Epidermal melanocyte (primary cell): ENCODE measurements around the gene ASAP3.

Source experiments
- DNase-seq: peaks from one replicate; pipeline ENCODE4 v3.0.0; 2011; ENCODE audit warnings: low spot score; ENCODE audit not compliant: insufficient read length

Gene ASAP3

DNA sequence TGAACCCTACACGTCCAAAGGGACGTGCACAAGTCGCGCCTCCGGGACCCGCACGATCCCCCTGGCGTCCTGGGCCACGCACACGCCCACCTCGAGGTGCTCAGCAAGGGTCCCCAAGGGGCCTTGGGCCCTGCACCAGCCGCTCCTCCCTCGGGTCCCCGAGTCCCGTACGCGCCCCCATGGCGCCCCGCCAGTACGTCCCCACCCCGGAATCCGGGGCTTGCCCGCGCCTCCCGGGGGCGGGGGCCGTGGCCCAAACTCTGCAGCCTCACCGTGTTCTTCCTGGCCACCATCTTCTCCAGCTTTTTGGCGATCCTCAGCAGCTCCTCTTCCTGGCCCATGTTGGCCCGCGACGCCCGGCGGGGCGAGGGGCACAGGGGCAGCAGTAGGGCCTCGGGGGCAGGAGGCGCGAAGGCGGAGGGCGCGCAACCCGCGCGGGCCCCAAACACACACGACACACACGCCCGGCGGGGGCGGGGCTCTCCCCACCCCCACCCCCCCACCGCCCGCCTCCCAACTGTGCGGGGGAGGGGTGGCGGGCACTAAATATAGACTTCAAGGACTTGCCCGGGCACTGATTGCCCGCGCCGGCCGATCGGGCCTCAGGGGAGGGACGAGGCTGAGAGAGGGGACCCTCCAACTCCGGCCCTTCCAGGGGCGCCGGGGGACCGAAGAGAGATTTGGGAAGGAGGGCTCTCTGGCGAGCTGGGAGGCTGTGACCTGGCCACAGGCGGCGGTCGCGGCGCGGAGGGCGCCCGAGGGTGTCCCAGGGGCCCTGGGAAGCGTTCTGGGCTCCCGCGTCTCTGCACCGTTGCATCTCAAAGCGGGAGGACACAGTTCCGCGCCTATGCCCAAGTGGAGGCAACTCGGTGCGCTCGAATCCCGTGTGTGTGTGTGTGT, 59.4 kb downstream of the ASAP3 start, which contains the start of gene TCEA3:
Gene TCEA3 (minus strand): TSS at position 456 of the 900 bp plus-strand sequence. CDS start 115 bp downstream, at position 341.
- no peak for DNase-seq

DNA sequence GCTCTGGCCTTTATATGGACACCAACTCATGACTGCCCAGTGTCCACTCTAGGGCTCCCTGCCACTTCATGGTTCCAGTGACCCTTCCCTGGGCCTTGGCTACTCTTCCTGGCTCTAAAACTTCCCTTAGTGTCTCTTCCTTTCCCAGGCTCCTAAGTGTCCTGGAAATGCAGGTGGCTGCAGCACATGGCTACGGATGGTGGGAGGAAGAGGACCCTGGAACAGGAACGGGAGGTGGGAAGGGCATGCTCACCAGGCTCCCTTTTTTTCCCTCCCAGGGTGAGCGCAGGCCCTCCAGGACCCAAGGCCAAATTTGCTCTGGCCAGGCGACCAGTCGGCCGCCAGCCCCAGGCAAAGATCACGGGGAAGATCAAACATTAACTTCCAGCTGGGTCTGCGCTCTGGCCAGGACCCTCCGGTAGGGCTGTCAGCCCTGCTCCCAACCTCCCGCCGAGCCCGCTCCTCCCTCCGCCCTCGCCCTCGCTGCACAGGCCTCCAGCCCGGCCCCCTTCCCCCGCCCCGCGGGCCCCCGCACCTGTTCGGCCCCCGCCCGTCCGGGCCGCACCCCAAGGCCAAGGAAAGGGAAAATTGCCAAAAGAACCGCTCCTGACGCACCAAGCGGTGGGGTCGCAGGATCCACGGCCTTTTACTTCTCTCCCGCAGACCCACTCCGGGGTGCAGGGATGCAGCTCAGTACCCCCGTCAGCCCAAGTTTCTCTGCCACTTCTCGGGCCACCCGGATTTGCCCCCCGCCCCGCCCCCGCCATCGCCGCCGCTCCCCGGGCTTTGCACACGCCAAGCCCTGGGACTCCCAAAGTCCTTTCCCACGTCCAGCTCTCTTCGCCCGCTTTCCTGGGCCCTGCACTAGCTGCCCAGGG, 60.3 kb downstream of the ASAP3 start:
- no peak for DNase-seq

DNA sequence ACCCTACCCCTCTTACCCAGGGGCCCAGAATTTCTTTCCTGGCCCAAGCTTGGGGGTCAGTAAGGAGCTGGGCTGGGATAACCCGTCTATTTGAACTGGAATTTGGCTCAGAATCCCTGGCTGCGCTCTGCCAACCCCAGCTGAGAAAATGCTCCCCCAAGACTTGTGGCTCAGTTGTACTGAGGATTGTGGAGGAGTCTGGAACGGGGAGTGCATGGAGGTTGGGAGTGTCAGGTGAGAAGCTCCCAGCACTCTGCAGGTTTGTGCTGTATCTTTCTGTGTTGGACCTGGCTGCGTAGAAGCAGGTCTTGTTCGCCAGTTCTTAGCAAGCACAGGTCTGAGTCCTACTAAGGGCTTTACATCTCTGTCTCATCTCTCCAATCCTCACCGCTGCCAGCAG, 61.0 kb downstream of the ASAP3 start:
- no peak for DNase-seq

DNA sequence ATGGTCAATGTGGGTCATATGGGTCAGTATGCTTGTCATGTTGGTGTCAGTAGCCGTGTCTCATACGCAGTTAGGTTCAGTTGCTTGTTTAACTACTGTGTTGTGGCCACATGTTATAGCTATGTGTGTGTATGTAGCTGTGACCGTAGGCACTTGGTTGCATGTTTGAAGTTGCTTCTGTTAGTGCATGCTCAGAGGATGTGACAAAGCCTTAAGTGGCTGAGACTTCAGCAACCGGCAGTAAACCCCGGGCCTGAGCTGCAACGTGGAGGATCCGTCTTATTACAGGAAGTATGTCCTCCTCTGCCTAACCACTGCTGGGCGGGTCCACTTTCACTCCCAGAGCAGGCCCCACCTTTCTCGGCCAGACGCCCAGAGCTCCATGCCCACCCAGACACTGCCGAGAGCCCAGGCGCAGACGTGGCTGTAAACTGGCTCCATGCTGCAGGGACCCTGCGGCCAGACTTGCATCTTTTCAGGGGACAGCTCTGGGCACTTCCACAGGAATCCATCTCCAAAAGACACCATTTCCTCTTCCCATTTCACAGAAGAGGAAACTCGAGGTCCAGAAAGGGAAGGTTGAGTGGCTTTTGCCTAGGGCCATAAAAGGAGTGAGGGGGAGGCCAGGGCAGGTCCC, 61.6 kb downstream of the ASAP3 start:
- DNase-seq: peak; percentile 63

DNA sequence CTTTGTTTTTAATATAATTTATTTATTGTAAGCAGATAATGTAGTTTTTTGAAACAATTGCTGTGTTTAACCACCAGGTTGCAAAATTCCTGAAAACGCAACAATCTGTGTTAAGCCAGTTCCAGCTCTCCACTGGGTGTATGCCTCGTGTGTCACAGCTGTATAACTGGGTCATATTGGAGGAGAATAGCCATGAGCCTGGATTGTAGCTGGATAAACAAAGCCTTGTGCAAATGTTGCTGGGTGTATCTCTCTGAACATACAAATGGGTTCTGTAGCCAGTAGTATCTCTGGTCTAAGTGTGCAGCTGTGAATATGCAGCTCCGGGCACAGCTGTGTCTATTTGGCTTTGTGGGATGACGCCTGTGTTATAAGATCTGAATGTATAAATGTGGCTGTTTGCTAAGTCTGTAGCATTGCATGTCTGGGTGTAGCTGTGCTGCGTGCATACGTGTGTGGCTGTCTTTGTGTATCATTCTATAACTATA, 62.2 kb downstream of the ASAP3 start:
- DNase-seq: peak; percentile 57

DNA sequence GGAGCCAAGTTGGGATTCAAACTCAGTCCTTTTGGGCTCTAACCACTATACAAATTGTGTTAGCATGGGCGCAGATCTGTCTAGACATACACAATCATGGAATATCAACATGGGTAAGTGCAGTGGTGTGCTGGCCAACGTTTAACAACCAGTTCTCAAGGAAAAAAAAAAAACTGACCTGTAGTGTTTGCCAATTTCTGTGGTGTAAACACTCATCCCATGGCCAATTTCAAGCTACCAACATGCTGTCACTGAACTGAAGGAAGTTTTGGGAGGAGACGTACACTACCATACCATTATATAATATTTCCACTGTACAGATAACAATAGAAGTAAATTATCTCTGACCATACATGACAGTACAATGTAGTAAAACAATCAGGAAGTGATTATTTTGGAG, 62.6 kb downstream of the ASAP3 start:
- no peak for DNase-seq

DNA sequence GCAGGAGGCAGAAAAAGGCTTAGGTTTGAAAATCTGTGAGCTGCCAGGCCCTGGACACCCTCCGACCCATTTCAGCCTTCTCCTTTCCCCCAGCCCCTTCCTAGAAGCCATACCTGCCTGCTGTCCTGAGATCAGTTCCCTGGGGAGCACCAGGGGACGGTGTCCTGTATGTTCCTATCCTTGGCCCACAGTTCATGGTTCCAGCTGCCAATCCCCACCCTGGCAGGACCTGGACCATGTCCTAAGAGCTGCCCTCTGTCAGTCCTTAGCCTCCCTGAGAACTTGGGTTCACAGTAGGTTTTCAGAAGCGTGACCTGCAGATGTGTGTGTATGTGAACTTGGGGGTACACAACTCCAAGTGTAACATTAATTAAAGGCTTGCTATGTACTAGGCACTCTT, 63.2 kb downstream of the ASAP3 start:
- no peak for DNase-seq

DNA sequence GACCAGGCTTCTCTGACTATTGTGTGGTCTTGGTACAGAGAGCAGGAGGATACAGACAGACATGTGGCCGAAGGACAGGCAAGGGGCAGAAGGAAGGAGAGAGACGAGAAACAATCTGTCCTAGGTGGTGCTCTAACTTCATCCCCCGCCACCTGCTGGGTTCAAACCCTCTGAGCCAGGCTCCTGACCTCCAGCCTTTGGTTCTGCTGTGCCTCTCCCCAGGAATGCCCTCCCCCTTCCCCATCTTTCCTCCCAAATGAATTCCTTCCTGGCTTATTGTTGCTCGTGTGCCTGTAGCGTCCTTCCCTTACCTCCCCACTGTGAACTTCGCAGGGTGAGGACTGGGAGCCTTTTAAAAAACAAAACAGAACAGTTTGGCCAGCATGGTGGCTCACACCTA, 64.8 kb downstream of the ASAP3 start:
- DNase-seq: no peak

DNA sequence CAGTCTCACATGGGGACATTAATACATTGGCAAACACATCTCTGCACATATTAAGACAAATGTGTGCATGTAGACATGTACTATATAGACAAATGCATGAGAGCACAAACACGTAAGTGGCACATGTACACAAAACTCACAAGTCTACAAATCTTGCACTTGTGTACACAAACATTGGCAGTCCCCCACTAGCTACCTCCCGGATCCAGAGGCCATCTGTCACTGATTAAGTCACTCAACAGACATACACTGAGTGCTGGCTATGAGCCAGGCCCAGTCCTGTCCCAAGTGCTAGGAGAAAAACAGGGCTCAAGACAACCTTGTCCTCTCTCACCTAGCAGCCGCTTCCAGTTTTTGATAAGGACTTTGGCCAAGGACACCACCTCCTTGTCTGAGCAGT, 66.4 kb downstream of the ASAP3 start:
- DNase-seq: no peak

DNA sequence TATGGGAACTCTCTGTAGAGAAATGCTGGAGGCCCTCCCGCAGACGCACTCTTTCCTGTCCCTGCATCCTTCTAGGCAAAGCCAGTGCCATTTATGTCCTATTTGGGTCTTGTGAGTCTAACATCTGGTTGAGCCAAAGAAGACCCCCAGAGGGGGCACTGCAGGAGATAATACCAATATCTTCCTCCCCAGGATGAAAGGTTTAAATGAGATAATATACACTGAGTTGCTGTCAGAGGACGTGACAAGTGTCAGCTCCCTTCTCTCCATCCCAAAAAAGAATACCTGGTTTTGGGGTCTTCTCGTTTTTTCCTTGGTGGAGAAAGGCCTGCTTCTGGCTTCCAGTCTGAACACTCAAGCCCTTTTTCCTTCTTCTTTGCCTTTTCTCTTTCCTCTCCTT, 67.0 kb downstream of the ASAP3 start:
- no peak for DNase-seq

DNA sequence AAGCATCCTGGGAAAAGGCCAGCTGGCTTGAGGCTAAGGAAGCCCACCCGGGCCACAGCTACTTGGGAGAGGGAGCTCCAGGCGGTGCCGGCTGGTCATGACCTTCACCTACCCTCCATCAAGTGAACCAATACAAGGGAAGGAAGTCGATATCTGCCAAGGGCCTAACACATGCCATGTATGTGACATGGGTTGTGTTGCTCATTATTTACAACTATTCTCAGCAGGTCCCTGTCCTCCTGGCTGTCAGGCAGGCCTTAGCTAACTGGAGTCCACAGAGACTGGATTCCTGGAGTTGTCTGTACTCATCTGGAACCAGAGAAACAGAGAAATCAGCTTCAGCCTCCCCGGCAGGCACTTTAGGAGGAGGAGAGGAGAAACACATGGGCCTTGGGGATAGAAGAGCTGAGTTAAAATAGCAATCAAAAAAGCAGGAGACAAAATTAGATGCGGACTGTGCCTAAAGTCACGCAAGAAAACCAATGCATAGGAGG, 75.1 kb downstream of the ASAP3 start:
- no peak for DNase-seq

DNA sequence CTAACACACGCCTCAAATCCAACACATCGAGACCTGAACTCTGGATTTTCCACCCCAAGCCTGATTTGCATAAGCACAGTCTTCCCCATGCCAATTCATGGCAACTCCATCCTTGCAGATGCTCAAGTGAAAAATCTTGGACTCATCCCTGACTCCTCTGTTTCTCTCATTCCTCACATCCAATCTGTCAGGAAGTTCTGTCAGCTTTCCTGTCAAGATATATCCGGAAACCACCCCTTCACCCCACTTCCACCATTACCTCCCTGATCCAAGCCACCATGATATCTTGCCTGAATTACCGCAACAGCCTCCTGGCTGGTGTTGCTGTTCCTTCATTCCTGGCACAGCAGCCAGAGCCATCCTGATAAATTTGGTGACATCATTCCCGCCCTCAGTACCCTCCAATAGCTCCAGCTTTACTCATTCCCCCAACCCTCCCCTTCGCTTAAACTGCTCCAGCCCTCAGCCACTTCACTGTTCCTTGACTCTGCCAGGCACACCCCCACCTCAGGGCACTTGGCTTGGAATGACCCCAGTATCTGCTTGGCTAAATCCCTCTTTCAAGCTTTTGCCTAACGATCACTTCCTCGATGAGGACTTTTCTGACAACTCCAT, 76.9 kb downstream of the ASAP3 start:
- DNase-seq: no peak

DNA sequence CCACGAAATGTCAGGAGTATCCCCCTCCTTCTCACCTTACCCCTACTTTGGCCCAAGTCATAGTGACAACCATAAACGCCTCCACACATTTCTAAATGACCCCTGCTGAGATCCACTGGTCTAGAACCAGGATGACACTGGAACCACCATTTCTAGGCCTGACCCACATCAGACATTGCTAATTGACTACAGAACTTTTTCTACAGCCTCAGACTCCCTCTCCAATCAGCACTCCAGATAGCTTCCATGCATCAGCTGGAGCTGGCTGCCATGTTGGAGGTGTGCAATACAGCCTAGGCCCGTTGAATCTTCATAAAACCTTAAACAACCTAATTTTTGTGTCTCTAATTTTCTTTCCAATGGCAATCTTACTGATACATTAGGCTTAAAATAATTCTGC, 78.0 kb downstream of the ASAP3 start:
- DNase-seq: no peak

DNA sequence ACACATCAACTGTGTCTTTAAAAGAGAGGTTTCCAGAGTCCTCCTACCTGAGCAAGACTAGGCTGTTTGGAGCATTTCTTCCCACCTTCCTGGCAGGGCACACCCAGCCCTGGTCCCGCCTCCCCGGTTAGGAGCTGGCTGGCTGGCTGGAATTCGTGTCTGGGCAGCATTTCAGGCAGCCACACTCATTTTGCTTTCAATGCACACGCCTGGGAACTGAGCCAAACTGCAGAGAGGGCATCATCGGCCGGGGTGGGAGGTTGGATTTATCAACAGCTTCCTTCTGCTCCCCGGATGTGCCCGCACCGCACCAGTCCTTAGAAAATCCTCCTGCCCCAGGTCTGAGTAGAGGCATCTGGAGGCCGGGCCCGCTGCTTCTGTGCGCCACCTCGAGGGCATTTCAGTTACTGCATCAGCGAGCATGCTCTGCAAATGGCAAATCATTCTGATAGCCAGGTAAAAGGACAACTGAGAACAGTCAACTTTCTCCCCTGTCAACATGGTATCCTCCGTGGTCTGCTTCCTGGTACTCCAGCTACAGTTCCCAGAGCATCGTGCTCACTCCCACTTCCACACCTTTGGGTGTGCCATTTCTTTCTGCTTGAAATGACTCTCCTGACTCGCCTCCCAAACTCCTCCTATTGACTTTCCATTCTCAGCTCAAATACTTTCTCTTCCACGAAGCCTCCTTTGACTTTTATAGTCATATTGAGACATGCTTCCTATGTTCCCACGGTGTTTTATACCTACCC, 80.1 kb downstream of the ASAP3 start:
- DNase-seq: peak; percentile 95

DNA sequence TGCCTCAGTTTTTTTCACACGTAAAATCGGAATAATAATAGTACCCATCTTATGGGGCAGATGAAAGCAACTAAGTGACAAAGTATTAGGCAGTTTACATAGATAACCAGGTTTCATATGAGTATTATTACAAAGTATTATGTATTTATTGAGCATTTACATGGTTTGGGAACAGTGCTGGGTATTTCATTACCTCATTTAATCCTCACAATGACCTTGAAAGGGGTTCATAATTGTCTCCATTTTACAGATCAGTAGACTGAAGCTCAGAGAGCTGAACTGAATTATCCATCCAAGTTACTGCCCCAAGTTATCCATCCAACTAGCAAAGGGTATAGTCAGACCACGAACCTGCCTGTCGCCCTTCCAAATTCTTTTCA, 80.6 kb downstream of the ASAP3 start:
- no peak for DNase-seq

DNA sequence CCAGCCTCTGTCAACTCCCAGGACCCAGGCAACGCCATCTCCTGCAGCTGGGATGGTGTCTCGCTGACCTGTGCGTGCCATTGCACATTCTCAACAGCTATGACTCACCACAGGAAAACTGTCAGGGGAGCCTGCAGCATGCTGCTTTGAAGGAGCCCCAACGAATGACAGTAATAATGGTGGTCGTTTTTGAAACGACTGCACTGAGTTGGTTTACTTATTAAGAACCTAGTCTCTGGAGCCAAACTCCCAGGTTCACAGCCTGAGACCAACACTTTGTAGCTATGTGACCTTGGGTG, 81.0 kb downstream of the ASAP3 start:
- DNase-seq: no peak

DNA sequence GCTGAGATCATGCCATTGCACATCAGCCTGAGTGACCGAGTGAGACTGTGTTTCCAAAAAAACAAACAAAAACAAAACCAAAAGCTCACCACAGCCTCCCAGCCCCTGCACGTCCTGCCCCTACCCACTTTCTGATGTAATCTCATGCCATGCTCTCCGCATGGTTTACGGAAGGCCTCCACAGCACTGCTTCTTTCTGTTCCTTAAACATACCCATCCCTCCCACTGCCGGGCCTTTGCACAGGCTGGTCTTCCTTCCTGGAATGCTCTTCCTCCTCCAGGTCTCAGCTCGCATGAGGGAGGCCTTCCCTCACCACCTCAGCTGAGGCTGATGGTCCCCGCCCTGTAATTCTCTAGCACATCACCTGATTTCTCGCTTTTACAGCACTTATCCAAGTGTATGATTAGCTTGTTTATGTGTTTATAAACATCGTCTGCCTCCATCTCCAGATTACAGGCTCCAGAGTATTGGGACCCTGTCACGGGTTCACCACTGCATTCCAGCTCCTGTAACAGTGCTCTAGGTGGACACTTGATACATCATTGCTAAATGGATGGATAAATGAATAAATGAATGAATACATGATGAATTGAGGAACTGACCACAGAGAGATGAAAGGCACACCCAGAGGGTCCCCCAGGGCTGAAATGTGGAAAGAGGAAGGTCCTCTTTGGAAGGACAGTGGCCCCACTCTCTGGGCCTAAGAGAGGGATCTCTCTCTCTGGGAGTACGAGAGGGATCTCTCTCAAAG, 81.5 kb downstream of the ASAP3 start:
- DNase-seq: no peak

DNA sequence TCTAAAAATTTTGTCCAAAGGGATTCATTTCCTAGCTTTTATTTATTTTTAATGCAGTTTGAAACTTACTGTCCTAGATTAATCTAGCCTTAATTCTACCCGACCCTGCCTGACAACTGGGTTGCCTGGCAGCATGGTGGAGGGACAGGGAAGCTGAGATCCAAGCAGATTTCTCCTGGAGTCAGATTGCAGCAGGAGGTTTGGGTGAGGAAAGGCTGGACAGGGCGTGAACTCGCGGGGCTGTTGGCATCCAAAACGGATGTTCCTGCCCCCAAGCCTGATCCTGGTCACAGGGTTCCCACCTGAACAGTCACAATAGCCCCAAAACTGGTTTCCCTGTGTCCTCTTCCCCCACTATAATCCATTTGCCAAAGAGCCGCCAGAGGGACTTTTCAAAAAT, 82.7 kb downstream of the ASAP3 start:
- DNase-seq: no peak

DNA sequence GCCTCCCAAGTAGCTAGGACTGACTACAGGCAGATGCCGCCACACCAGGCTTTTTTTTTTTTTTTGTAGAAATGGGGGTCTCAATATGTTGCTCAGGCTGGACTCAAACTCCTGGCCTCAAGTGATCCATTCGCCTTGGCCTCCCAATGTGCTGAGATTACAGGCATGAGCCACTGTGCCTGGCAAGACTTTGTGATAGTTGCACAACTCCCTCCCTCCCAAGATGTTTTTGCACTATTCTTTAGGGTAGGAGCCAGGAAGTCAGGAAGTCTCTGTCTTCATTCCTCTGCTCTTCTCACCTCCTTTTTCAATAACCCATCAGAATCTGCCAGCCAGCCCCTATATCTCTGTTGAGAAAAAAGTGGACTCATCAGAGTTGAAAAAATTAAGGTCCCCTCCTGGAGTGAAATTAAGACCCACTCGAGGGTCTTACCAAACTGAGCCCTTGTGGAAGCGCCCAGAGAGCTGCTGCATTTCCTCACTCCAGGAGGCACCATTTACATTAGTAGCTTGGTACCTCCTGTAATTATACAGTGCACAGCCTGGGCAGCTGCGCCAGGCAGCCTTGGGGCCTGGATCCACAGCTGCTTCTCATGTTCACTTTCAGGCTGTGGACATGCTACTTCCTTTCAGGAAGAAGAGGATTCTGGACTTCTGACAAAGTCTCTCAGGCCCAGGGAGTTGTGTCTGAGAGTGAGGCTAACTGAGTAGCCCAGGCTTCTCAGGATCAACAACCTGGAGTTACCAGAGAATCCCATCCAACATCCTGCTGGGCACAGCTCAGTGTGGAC, 83.5 kb downstream of the ASAP3 start:
- no peak for DNase-seq
